ENCODE measurements around the gene GSN. TPM values are rescaled to one million over a fixed set of nuclear protein-coding genes. Genes with fewer than 3 reads are reported as not detected.
A peak's percentile ranks its signal among the peaks of the same experiment; 100 is the strongest.

Gene GSN
- polyA plus RNA-seq, 1 experiment = 421 TPM

DNA sequence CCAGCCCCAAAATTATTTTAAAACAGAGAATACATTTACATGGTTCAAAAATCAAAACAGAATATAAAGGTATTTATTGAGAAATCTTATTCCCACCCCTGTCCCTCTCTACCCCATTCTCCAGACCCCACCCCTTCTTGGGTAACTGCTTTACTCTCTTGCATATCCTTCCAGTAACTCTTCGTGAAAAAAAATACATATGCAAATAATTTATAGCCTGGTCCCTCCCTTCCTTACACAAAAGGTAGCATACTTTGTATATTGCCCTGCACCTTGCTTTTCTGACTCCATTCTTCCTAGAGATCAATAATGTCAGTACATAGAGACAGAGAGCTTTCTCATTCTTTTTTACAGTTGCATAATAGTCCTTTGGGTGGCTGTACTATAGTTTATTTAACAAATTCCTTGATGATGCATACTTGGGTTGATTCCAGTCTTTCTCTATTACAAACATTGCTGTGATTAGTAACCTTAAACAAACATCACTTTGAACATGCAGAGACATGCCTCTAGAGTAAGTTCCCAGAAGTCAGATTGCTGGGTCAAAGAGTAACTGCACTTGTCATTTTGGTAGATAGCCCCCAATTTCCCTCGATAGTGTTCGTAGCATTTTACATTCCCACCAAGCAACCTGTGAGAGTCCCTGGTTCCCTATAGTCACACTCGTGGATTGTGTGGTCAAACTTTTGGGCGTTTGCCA is 54.2 kb downstream of the GSN start:
- Histone ChIP-seq H3K9me3 (ENCODE audit: control insufficient read depth, insufficient read depth, low read length) (peaks cover 7% of the 10 kb centered on the region), H3K4me3 (ENCODE audit: low read depth, low read length) (no peak overlapping the region), H3K27me3 (ENCODE audit: control insufficient read depth, insufficient read depth, low read length) (no peaks in the 10 kb centered on the region), H3K27ac (ENCODE audit: low read depth, low read length) (peak overlapping the region; percentile 96)
- TF ChIP-seq, protein P1, sequence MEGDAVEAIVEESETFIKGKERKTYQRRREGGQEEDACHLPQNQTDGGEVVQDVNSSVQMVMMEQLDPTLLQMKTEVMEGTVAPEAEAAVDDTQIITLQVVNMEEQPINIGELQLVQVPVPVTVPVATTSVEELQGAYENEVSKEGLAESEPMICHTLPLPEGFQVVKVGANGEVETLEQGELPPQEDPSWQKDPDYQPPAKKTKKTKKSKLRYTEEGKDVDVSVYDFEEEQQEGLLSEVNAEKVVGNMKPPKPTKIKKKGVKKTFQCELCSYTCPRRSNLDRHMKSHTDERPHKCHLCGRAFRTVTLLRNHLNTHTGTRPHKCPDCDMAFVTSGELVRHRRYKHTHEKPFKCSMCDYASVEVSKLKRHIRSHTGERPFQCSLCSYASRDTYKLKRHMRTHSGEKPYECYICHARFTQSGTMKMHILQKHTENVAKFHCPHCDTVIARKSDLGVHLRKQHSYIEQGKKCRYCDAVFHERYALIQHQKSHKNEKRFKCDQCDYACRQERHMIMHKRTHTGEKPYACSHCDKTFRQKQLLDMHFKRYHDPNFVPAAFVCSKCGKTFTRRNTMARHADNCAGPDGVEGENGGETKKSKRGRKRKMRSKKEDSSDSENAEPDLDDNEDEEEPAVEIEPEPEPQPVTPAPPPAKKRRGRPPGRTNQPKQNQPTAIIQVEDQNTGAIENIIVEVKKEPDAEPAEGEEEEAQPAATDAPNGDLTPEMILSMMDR (IDR thresholded peaks at IDR 0.05; ENCODE audit: low read depth, low read length) = no peak
- DNase-seq (ENCODE audit: low read depth, low spot score) = peak; percentile 91
- CTCF ChIA-PET = interaction anchor here (1.4 to 4.9 kb wide), 2 partner anchors 10 to 55 kb away, joined by 3 to 169 read pairs; no protein-coding TSS in a partner anchor
- POLR2A ChIA-PET = interaction anchor here (0.6 to 1.4 kb wide), 4 partner anchors 29 to 76 kb away, joined by 3 to 5 read pairs (median 4); no protein-coding TSS in a partner anchor

GRCh38 chr9:121322737-121323448 is 54.9 kb downstream of the GSN start:
- DNase-seq (ENCODE audit: low read depth, low spot score) = no peak
- Histone ChIP-seq H3K27ac (ENCODE audit: low read depth, low read length) (peak overlapping the region; percentile 96), H3K27me3 (ENCODE audit: control insufficient read depth, insufficient read depth, low read length) (no peaks in the 10 kb centered on the region), H3K9me3 (ENCODE audit: control insufficient read depth, insufficient read depth, low read length) (peaks cover 7% of the 10 kb centered on the region), H3K4me3 (ENCODE audit: low read depth, low read length) (no peak overlapping the region)
- ChIA-PET CTCF (interaction anchor here (0.5 to 1.4 kb wide), 3 partner anchors 9 to 52 kb away, joined by 3 to 5 read pairs (median 3); no protein-coding TSS in a partner anchor), POLR2A (interaction anchor here (1.4 kb wide), 1 partner anchor 75 kb away, joined by 5 read pairs; no protein-coding TSS in a partner anchor)
- TF ChIP-seq, protein P1 (IDR thresholded peaks at IDR 0.05; ENCODE audit: low read depth, low read length) = no peak

DNA sequence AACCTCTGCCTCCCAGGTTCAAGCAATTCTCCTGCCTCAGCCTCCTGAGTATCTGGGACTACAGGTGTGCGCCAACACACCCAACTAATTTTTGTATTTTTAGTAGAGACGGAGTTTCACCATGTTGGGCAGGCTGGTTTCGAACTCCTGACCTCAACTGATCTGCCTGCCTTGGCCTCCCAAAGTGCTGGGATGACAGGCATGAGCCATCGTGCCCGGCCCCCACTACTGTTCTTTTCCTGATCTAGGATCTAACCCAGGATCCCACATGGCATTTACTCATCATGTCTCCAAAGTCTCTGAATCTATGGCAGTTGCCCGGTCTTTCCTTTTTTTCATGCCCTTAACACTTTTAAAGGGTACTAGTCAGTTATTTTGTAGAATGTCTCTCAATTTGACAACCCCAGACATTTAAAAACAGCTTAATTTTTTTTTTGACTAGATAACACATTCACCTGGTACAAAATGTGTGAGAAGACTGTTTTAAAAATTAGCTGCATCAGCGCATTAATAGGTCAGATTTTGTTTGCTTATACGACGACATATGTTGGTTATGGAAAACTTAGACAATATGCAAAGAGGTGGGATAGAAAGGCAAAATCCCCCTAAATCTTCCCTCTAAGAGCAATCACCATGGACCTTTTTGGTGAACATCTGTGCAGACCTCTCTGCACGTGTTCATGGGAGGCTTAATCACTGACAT is 55.6 kb downstream of the GSN start:
- Histone ChIP-seq H3K9me3 (ENCODE audit: control insufficient read depth, insufficient read depth, low read length) (peaks cover 7% of the 10 kb centered on the region), H3K27me3 (ENCODE audit: control insufficient read depth, insufficient read depth, low read length) (no peaks in the 10 kb centered on the region), H3K4me3 (ENCODE audit: low read depth, low read length) (no peak overlapping the region), H3K27ac (ENCODE audit: low read depth, low read length) (no peak overlapping the region)
- CTCF ChIA-PET = interaction anchor here (0.5 kb wide), 1 partner anchor 14 kb away, joined by 3 read pairs; no protein-coding TSS in a partner anchor
- DNase-seq (ENCODE audit: low read depth, low spot score) = no peak
- POLR2A ChIA-PET = no interaction called here
- TF ChIP-seq, protein P1 (IDR thresholded peaks at IDR 0.05; ENCODE audit: low read depth, low read length) = no peak

DNA sequence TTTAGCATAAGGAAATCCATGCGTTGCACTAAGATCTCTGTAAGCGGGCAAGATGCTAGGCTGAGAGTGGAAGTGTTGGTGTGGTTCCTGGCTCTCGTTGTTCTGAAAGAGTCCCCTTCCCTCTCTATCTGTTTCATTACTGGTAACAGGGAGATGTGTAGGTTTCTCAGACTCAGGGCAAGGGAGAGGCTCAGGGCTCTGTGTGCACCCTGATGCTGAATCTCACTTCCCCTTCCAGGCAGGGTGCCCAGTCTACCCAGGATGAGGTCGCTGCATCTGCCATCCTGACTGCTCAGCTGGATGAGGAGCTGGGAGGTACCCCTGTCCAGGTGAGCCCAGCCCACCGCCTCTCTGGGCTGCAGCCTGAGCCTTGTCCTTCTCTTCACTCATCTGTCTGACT is 56.4 kb downstream of the GSN start:
- H3K4me3 ChIP-seq (ENCODE audit: low read depth, low read length) = no peak overlapping the region
- POLR2A ChIA-PET = no interaction called here
- H3K9me3 ChIP-seq (ENCODE audit: control insufficient read depth, insufficient read depth, low read length) = peaks cover 7% of the 10 kb centered on the region
- no peak overlapping the region for H3K27ac ChIP-seq (ENCODE audit: low read depth, low read length)
- no peaks in the 10 kb centered on the region for H3K27me3 ChIP-seq (ENCODE audit: control insufficient read depth, insufficient read depth, low read length)
- CTCF ChIA-PET = no interaction called here
- TF ChIP-seq, protein P1 (IDR thresholded peaks at IDR 0.05; ENCODE audit: low read depth, low read length) = no peak
- DNase-seq (ENCODE audit: low read depth, low spot score) = no peak

Data from AG04450 (cell line).